Heart left ventricle (tissue), 13 donors: ENCODE data around the gene POC1A.

Experiments
- CTCF ChIP-seq, 12 donors: fragments of 200-600 bp; sonication (generic) in 4 of 12; IDR thresholded peaks; one replicate each; pipeline versions ENCODE4 v1.5.0 to v1.8.0; 2018 to 2022; ENCODE audit warnings: antibody characterized with exemption in 12 of 12, mild to moderate bottlenecking in 5 of 12
- POLR2A ChIP-seq, 2 donors: fragments of 450-650 bp; IDR thresholded peaks; one replicate each; pipeline ENCODE4 v1.6.1; 2017; ENCODE audit warnings: antibody characterized with exemption in 2 of 2, mild to moderate bottlenecking in 2 of 2, moderate library complexity in 2 of 2
- donor health status: ischemic (EF 13 %, LVEDD 7.1; RV severe dilation, severe dysfunction).
- donor health status: DM: no; HTN: yes; CAD: no.
- donor health status: DM: no; HTN: no; CAD: no.
- donor health status: ischemic (EF 25% LVEDD 6.9; RV normal size, moderate dysfunction).
- donor health status: ischemic (EF 25% LVEDD 5.7; RV mildly dilated, moderate dysfunction).
- donor health status: ischemic (EF 35%, LVEDD 5.7; RV mildly dilated, moderate dysfunction).
- donor health status: nonischemic (EF 11% LVEDD 7.7; RV severe dilation, severe dysfunction).
- donor health status: DM: yes; HTN: yes; CAD: no.
- donor health status: PGD.
- donor health status: ischemic (EF 29% LVEDD 5.4; RV normal size, mild dysfunction).
- donor health status: nonischemic (EF 23%, LVEDD 6.1; RV moderate dilation, normal function).

DNA sequence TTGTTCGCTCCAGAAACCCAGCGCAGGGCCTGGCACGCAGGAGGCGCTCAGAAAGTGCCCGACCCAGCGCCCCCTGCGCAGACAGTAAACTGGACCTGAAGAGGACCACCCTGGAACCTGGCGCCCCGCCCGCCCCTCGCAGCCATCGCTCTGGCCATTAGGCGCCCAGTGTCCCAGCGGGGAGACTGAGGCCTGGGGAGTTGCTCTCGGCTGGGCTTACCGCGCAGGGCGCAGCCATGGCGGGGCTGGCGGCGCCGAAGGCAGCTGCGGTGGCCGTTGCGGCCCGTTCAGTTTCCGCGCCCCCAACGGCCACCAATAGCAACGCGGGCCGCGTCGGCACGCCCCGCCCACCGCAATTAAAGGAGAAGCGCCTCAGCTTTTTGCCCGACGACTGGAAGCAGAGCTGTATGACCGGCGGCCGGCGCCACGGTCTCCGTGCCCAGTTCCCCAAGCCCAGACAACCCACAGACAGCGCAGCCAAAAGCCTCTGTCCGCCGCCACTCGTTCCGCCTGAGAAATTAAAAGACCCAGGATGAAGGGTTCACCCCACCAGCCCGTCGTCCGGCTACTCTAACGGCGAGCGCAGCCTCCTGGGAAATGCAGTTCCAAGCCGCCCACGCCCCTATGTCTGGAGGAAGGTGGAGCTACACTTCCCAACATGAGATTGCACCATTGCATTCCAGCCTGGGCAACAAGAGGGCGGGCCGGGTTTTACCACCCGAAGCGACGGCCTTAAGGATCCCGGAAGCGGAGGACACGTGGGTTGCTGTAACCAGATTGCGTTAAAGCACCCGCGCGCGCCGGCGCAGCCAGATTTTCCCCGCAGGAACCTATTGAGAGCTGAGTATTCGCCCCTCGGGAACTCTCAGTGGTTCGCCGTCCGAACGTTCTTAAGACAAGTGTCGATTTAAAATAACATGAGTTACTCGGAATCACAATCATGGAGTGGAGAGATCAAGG is at the start of gene POC1A:
- TF ChIP-seq CTCF (IDR thresholded peaks at IDR 0.05) (peak in 6 of 12 donors; percentile 8 to 34 (median 19)), POLR2A (IDR thresholded peaks at IDR 0.05) (peak in 1 of 2 donors; percentile 64)
